DOHH2 (cell line): ENCODE data around the gene RALGAPA2.

Experiments
- H3F3A ChIP-seq: fragments of 200-600 bp; sonication (generic), shearing (Covaris generic); 2 replicates; pipeline ENCODE4 v1.6.0; 2016; ENCODE audit warnings: antibody characterized with exemption, mild to moderate bottlenecking; ENCODE audit not compliant: control insufficient read depth, insufficient read depth
- H3K27ac ChIP-seq: fragments of 200-600 bp; sonication (generic); 2 replicates; pipeline ENCODE4 v1.5.1; 2014; ENCODE audit warnings: low read depth, mild to moderate bottlenecking, low read length, moderate library complexity
- H3K27me3 ChIP-seq: fragments of 200-600 bp; sonication (generic); 2 replicates; pipeline ENCODE4 v1.6.1; 2014; ENCODE audit warnings: mild to moderate bottlenecking, low read length, mixed read lengths; ENCODE audit not compliant: control insufficient read depth
- H3K36me3 ChIP-seq: fragments of 200-600 bp; sonication (generic); 2 replicates; pipeline ENCODE4 v1.6.1; 2014; ENCODE audit warnings: mild to moderate bottlenecking, low read length, moderate library complexity, mixed read lengths; ENCODE audit not compliant: control insufficient read depth
- H3K4me1 ChIP-seq: fragments of 200-600 bp; sonication (generic); 2 replicates; pipeline ENCODE4 v1.6.1; 2014; ENCODE audit warnings: mild to moderate bottlenecking, low read length, mixed read lengths; ENCODE audit not compliant: control insufficient read depth
- H3K4me2 ChIP-seq: fragments of 200-600 bp; sonication (generic); 2 replicates; pipeline ENCODE4 v1.6.0; 2014; ENCODE audit warnings: mild to moderate bottlenecking, low read length, moderate library complexity
- H3K4me3 ChIP-seq: fragments of 200-600 bp; sonication (generic); 2 replicates; pipeline ENCODE4 v1.5.1; 2014; ENCODE audit warnings: mild to moderate bottlenecking, low read length, mixed read lengths
- H3K79me2 ChIP-seq: fragments of 200-600 bp; sonication (generic); 2 replicates; pipeline ENCODE4 v1.6.1; 2014; ENCODE audit warnings: mild to moderate bottlenecking, low read length, mixed read lengths; ENCODE audit not compliant: control insufficient read depth
- H3K9me2 ChIP-seq: fragments of 200-600 bp; sonication (generic); replicated peaks from 2 replicates; pipeline ENCODE4 v1.6.1; 2014; ENCODE audit warnings: mild to moderate bottlenecking, low read length, mixed read lengths; ENCODE audit not compliant: control insufficient read depth
- H3K9me3 ChIP-seq: fragments of 200-600 bp; sonication (generic); 2 replicates; pipeline ENCODE4 v1.6.1; 2014; ENCODE audit warnings: antibody characterized with exemption, low read length, mixed read lengths; ENCODE audit not compliant: control insufficient read depth, insufficient read depth
- H4K20me1 ChIP-seq: fragments of 200-600 bp; sonication (generic); 2 replicates; pipeline ENCODE4 v1.6.0; 2014; ENCODE audit warnings: low read depth, mild to moderate bottlenecking, antibody characterized with exemption, low read length, moderate library complexity; ENCODE audit not compliant: control insufficient read depth, insufficient read depth
- CTCF ChIP-seq: fragments of 200-600 bp; sonication (generic); IDR thresholded peaks from one replicate; pipeline ENCODE4 v1.5.1; 2014; ENCODE audit warnings: antibody characterized with exemption, mild to moderate bottlenecking, low read depth, low read length; ENCODE audit not compliant: poor library complexity, severe bottlenecking
- EZH2phosphoT487 ChIP-seq: fragments of 200-600 bp; sonication (generic); IDR thresholded peaks from 2 replicates; pipeline ENCODE4 v1.6.1; 2017; ENCODE audit warnings: borderline replicate concordance, mild to moderate bottlenecking, antibody characterized with exemption, low read length, moderate library complexity, mixed read lengths

RALGAPA2 gene

DNA sequence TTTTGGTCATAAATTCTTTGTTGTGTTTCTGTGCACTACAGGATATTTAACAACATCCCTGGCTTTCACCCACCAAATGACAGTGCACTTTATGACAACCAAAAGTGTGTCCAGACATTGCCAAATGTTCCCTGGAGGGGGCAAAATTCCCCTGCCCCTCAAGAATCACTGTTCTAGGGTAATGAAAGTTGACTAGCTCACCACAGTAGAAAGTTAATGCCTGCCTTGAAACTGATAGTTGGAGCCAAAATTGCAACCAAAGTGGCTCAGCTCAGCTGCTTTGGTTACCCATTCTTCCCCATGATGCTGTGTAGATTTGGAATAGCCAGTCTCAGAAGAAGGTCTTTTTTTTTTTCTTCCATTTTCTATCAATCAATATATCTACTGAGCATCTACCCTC, 150.6 kb downstream of the RALGAPA2 start:
- TF ChIP-seq EZH2phosphoT487 (no peak), CTCF (no peak)
- no peaks in the 10 kb centered on the region for H3K9me2 ChIP-seq
- H3K9me3 ChIP-seq = no peaks in the 10 kb centered on the region
- no peaks in the 10 kb centered on the region for H4K20me1 ChIP-seq
- H3K27me3 ChIP-seq = no peaks in the 10 kb centered on the region
- no peaks in the 10 kb centered on the region for H3K4me1 ChIP-seq
- no peaks in the 10 kb centered on the region for H3F3A ChIP-seq
- no peak overlapping the region for H3K27ac ChIP-seq
- H3K79me2 ChIP-seq = no peaks in the 10 kb centered on the region
- H3K4me3 ChIP-seq = no peak overlapping the region
- H3K4me2 ChIP-seq = no peak overlapping the region
- H3K36me3 ChIP-seq = no peaks in the 10 kb centered on the region

- Histone ChIP-seq H3K9me3 (no peaks in the 10 kb centered on the region), H3K36me3 (no peaks in the 10 kb centered on the region), H3K4me2 (no peak overlapping the region), H3K79me2 (no peaks in the 10 kb centered on the region), H4K20me1 (no peaks in the 10 kb centered on the region), H3F3A (no peaks in the 10 kb centered on the region), H3K27ac (no peak overlapping the region), H3K4me1 (no peaks in the 10 kb centered on the region), H3K27me3 (no peaks in the 10 kb centered on the region), H3K9me2 (no peaks in the 10 kb centered on the region), H3K4me3 (no peak overlapping the region)
- TF ChIP-seq EZH2phosphoT487 = no peak
- TF ChIP-seq CTCF = no peak
Measured at GRCh38 chr20:20561172-20561571, 151.3 kb downstream of the RALGAPA2 start.

GRCh38 chr20:20557406-20557805, 155.0 kb downstream of the RALGAPA2 start:
- no peaks in the 10 kb centered on the region for H3K4me1 ChIP-seq
- no peaks in the 10 kb centered on the region for H3K36me3 ChIP-seq
- H4K20me1 ChIP-seq = no peaks in the 10 kb centered on the region
- no peaks in the 10 kb centered on the region for H3K27me3 ChIP-seq
- no peaks in the 10 kb centered on the region for H3K79me2 ChIP-seq
- no peaks in the 10 kb centered on the region for H3F3A ChIP-seq
- H3K4me3 ChIP-seq = no peak overlapping the region
- no peak overlapping the region for H3K4me2 ChIP-seq
- H3K9me3 ChIP-seq = no peaks in the 10 kb centered on the region
- H3K9me2 ChIP-seq = no peaks in the 10 kb centered on the region
- TF ChIP-seq EZH2phosphoT487 (no peak), CTCF (no peak)
- H3K27ac ChIP-seq = no peak overlapping the region

GRCh38 chr20:20555838-20556237, 156.6 kb downstream of the RALGAPA2 start:
- TF ChIP-seq EZH2phosphoT487 (no peak), CTCF (no peak)
- Histone ChIP-seq H3K4me3 (no peak overlapping the region), H3K4me2 (no peak overlapping the region), H3K27ac (no peak overlapping the region), H4K20me1 (no peaks in the 10 kb centered on the region), H3K9me2 (no peaks in the 10 kb centered on the region), H3K79me2 (no peaks in the 10 kb centered on the region), H3K27me3 (no peaks in the 10 kb centered on the region), H3K4me1 (no peaks in the 10 kb centered on the region), H3F3A (no peaks in the 10 kb centered on the region), H3K9me3 (no peaks in the 10 kb centered on the region), H3K36me3 (no peaks in the 10 kb centered on the region)
